Measurements from ENCODE around the gene GCNT2.
A peak's percentile ranks its signal among the peaks of the same experiment; 100 is the strongest.
"Not testable (repeated sequence)": the region's sequence is repeated elsewhere in the genome, so short reads cannot be mapped to it uniquely, and the experiment has no call there.

GCNT2 gene

GRCh38 chr6:10521104-10521808 is at the start of gene GCNT2:
Gene GCNT2, plus strand, starts transcription at chr6:10521351. Its CDS starts 7,561 bp downstream, at chr6:10528912.
- no peak for DNase-seq

GRCh38 chr6:10472634-10473033 is 48.5 kb upstream of the GCNT2 start:
- no peak for DNase-seq

- DNase-seq, result no peak
Observed at GRCh38 chr6:10478187-10479040, 42.7 kb upstream of the GCNT2 start.

- DNase-seq, result no peak
Observed at GRCh38 chr6:10479939-10480700, 41.0 kb upstream of the GCNT2 start.

GRCh38 chr6:10481101-10481500 is 40.0 kb upstream of the GCNT2 start:
- no peak for DNase-seq

- DNase-seq, result no peak
Observed at GRCh38 chr6:10482636-10483257, 38.4 kb upstream of the GCNT2 start.

- DNase-seq, result no peak
Observed at GRCh38 chr6:10484912-10485311, 36.2 kb upstream of the GCNT2 start.

GRCh38 chr6:10485406-10485805 is 35.7 kb upstream of the GCNT2 start:
- DNase-seq, result no peak

- DNase-seq, result no peak
Observed at GRCh38 chr6:10486215-10486614, 34.9 kb upstream of the GCNT2 start.

GRCh38 chr6:10486944-10487588 is 34.1 kb upstream of the GCNT2 start:
- not testable (repeated sequence) for DNase-seq

GRCh38 chr6:10487668-10488327 is 33.4 kb upstream of the GCNT2 start:
- DNase-seq, result no peak

- DNase-seq, result no peak
Observed at GRCh38 chr6:10491463-10491862, 29.7 kb upstream of the GCNT2 start.

- not testable (repeated sequence) for DNase-seq
Observed at GRCh38 chr6:10491905-10492304, 29.2 kb upstream of the GCNT2 start.

GRCh38 chr6:10495029-10495428 is 26.1 kb upstream of the GCNT2 start:
- DNase-seq, result no peak

GRCh38 chr6:10505529-10505928 is 15.6 kb upstream of the GCNT2 start:
- no peak for DNase-seq

GRCh38 chr6:10507298-10507697 is 13.9 kb upstream of the GCNT2 start:
- no peak for DNase-seq

GRCh38 chr6:10507715-10508114 is 13.4 kb upstream of the GCNT2 start:
- DNase-seq, result no peak

- peak; percentile 60 for DNase-seq
Observed at GRCh38 chr6:10510592-10511367, 10.4 kb upstream of the GCNT2 start.

GRCh38 chr6:10511477-10511876 is 9.7 kb upstream of the GCNT2 start:
- DNase-seq, result no peak

- DNase-seq, result no peak
Observed at GRCh38 chr6:10513544-10513943, 7.6 kb upstream of the GCNT2 start.

Data from activated CD8-positive, alpha-beta memory T cell treated with anti-CD3 and anti-CD28 coated beads, Interleukin-2, amount 50 U/mL, for 48 hours (primary cell).